Stimulated activated memory B cell treated with anti-CD40 and anti-IgM and Interleukin-4, amounts not matched to agents 10 μg/mL and 1 μg/mL and 100 μg/mL, for 72 hours (primary cell): ENCODE results near the gene ARCN1.
"Not testable (repeated sequence)": the region's sequence is repeated elsewhere in the genome, so short reads cannot be mapped to it uniquely, and the experiment has no call there.

Experiments used
- ATAC-seq: fragments of 150-1000 bp; cut with Tn5 transposase; 2 replicates; pipeline ENCODE4 v1.10.0; 2021
- H3K27ac Mint-ChIP-seq: one replicate; pipeline ENCODE4 v1.8.0; 2022; ENCODE audit warnings: mild to moderate bottlenecking, mixed read lengths
- H3K27me3 Mint-ChIP-seq: one replicate; pipeline ENCODE4 v1.8.0; 2022; ENCODE audit warnings: mixed read lengths
- H3K36me3 Mint-ChIP-seq: one replicate; pipeline ENCODE4 v1.8.0; 2022; ENCODE audit warnings: mixed read lengths
- H3K4me1 Mint-ChIP-seq: one replicate; pipeline ENCODE4 v1.8.0; 2022; ENCODE audit warnings: mixed read lengths
- H3K4me3 Mint-ChIP-seq: one replicate; pipeline ENCODE4 v1.8.0; 2022; ENCODE audit warnings: mild to moderate bottlenecking, moderate library complexity, mixed read lengths
- H3K9me3 Mint-ChIP-seq: one replicate; pipeline ENCODE4 v1.8.0; 2022; ENCODE audit warnings: mixed read lengths

The ARCN1 gene

DNA sequence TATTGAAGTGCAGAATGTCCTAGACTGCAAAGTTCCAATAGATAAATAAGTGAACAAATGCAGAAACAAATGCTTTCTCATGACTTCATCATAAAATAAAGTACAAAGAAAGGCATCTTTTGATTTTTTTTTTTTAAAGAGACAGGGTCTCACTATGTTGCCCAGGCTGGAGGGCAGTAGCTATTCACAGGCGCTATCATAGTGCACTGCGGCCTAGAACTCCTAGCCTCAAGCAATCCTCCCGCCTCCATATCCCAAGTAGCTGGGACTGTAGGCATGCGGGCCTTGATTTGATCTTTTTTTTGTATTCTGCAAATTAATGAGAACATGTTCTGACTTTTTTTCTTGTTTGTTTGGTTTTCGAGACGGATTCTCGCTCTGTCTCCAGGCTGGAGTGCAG, 2.4 kb downstream of the ARCN1 start:
- Mint-ChIP-seq H3K27ac (no peak overlapping the region), H3K27me3 (no peaks in the 10 kb centered on the region), H3K4me1 (peaks cover 56% of the 10 kb centered on the region), H3K9me3 (no peaks in the 10 kb centered on the region), H3K4me3 (peak overlapping the region; percentile 41), H3K36me3 (peaks cover 15% of the 10 kb centered on the region)
- ATAC-seq: no peak

DNA sequence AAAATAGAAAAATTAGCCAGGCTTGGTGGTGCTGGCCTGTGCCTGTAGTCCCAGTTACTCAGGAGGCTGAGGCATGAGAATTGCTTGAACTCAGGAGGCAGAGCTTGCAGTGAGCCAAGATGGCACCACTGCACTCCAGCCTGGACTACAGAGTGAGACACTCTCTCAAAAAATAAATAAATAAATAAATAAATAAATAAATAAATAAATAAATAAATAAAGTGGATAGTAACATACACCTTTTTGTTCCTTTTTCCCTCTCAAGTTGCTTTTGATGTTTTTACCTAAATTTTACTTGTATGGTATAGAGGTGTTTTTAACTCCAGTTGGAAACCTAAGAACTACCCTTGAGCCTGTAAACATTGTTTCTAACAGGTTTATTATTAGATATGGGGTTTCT, 5.8 kb downstream of the ARCN1 start:
- H3K4me3 Mint-ChIP-seq, ATAC-seq, H3K27me3 Mint-ChIP-seq, H3K9me3 Mint-ChIP-seq, H3K27ac Mint-ChIP-seq: not testable (repeated sequence)
- Mint-ChIP-seq H3K4me1 (peaks cover 47% of the 10 kb centered on the region), H3K36me3 (peaks cover 16% of the 10 kb centered on the region)

DNA sequence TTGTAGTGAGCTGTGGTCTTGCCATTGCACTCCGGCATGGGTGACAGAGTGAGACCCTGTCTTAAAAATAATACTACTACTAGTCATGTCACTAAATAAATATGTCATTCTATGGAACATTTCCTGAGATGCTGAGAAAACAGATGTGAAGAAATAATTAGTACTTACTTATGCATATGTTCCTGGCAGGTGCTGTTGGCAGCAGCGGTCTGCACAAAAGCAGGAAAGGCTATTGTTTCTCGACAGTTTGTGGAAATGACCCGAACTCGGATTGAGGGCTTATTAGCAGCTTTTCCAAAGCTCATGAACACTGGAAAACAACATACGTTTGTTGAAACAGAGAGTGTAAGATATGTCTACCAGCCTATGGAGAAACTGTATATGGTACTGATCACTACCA, 8.8 kb downstream of the ARCN1 start:
- H3K27ac Mint-ChIP-seq: no peak overlapping the region
- ATAC-seq: no peak
- H3K27me3 Mint-ChIP-seq: no peaks in the 10 kb centered on the region
- H3K4me1 Mint-ChIP-seq: peaks cover 21% of the 10 kb centered on the region
- H3K4me3 Mint-ChIP-seq: no peak overlapping the region
- peaks cover 34% of the 10 kb centered on the region for H3K36me3 Mint-ChIP-seq
- no peaks in the 10 kb centered on the region for H3K9me3 Mint-ChIP-seq

DNA sequence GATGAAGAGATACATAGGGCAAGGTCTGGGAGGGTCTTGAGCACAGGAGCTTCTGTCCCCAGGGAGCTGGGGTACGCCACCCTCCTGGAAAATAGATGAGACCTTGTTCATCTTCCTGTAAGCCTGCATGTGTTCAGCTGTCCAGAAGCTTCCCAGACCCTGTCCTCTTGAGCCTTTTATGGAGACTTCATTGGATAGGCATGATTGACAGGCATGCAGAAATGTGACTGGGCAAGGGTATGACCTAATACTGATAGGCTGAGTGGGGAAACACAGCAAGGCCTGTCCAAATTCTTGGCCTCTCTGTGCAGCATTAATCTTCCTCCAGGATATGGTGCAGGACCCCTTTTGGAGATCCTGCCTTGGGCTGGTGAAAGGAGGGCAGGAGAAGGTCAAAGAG, 15.7 kb downstream of the ARCN1 start:
- Mint-ChIP-seq H3K9me3 (no peaks in the 10 kb centered on the region), H3K4me1 (no peaks in the 10 kb centered on the region), H3K27me3 (no peaks in the 10 kb centered on the region), H3K27ac (no peak overlapping the region), H3K36me3 (peaks cover 51% of the 10 kb centered on the region), H3K4me3 (no peak overlapping the region)
- ATAC-seq: no peak

DNA sequence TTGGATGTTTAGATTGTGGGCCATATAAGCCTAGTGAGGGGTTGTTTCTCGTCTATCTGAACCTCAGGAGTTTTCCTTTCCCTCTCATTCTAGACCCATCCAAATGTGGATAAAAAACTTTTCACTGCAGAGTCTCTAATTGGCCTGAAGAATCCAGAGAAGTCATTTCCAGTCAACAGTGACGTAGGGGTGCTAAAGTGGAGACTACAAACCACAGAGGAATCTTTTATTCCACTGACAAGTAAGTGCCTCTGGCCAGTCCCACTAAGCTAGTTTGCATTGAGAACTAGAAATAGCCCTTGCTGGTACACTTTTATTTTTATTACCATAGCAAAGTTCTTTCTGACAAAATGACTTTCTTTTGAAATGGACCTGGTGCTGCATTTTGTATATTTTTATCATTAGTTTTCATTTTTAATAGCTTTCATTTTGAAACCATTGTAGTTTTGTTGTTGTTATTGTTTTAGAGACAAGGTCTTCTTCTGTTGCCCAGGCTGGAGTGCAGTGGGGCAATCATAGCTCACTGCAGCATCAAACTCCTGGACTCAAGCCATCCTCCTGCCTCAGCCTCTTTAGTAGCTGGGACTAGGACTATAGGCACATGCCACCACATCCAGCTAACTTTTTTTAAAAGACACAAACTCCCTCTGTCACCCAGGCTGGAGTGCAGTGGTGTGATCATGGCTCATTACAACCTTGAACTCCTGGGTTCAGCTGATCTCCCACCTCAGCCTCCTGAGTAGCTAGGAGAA, 20.6 kb downstream of the ARCN1 start:
- Mint-ChIP-seq H3K27ac (no peak overlapping the region), H3K4me1 (no peaks in the 10 kb centered on the region), H3K36me3 (peaks cover 34% of the 10 kb centered on the region), H3K9me3 (no peaks in the 10 kb centered on the region), H3K27me3 (no peaks in the 10 kb centered on the region), H3K4me3 (no peak overlapping the region)
- no peak for ATAC-seq

DNA sequence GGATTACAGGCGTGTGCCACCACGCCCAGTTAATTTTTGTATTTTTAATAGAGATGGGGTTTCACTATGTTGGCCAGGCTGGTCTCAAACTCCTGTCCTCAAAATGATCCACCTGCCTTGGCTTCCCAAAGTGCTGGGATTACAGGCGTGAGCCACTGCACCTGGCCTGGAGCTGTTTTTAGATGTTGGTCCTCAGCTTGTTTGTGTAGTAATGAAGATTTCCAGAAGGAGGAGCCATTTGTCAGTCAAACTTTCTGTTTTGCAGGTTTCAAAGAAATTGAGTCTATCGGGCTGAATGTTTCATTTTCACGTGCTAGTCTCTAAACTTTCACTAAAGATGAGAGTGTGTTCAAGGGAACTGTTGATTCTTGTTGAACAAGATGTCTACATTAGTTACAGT, 22.8 kb downstream of the ARCN1 start:
- H3K27ac Mint-ChIP-seq, H3K4me3 Mint-ChIP-seq, H3K4me1 Mint-ChIP-seq, ATAC-seq, H3K27me3 Mint-ChIP-seq, H3K9me3 Mint-ChIP-seq: not testable (repeated sequence)
- H3K36me3 Mint-ChIP-seq: peaks cover 42% of the 10 kb centered on the region

DNA sequence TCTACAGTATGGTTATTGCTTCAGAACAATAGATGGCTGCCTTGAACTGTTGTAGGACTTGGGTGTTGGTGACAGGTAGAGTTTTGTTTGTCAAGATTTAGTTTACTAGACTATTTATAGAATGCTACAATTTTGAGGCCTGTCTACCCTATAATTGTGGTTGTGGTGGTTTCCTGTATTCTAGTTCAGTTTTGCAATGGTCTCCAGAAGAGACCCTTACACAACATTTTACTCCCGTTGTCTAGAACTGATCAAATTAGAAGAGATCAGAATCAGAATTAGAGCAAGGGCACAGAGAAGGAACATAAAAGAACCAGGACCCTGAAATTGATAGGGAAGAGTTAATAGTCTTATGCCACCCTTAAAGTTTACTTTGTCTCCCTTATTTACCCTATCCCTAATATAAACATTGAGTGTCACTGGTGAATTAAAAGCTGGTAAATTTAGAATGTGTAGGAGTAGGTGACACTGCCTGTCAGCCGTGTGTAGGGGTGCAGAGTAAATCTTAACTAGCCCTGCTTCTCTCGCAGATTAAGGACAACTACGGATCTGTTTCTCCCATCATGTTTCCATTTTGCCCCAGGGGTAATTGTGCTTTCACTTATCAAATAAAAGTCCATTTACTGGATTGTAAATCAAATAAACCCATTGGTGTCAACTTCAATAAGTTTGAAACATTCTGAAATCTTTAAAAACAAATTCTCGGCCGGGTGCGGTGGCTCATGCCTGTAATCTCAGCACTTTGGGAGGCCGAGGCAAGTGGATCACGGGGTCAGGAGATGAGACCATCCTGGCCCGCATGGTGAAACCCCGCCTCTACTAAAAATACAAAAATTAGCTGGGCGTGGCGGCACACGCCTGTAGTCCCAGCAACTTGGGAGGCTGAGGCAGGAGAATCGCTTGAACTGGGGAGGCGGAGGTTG, 24.3 kb downstream of the ARCN1 start:
- H3K4me3 Mint-ChIP-seq: no peak overlapping the region
- H3K36me3 Mint-ChIP-seq: peaks cover 41% of the 10 kb centered on the region
- no peaks in the 10 kb centered on the region for H3K9me3 Mint-ChIP-seq
- H3K27ac Mint-ChIP-seq: no peak overlapping the region
- H3K27me3 Mint-ChIP-seq: no peaks in the 10 kb centered on the region
- ATAC-seq: no peak
- H3K4me1 Mint-ChIP-seq: no peaks in the 10 kb centered on the region

DNA sequence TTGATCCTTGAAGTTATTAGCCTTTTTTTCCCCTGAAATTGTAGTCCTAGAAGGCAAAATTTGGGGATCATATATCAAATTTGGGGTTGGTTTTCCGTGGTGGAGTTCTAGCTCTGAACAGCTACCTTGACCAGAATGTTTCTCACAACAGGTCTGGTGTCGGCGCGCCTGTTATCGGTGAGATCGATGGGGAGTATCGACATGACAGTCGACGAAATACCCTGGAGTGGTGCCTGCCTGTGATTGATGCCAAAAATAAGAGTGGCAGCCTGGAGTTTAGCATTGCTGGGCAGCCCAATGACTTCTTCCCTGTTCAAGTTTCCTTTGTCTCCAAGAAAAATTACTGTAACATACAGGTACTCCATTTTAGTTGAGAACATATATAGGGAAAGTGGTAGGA, 25.3 kb downstream of the ARCN1 start:
- Mint-ChIP-seq H3K36me3 (peaks cover 50% of the 10 kb centered on the region), H3K4me3 (no peak overlapping the region), H3K9me3 (no peaks in the 10 kb centered on the region), H3K4me1 (no peaks in the 10 kb centered on the region), H3K27me3 (no peaks in the 10 kb centered on the region), H3K27ac (no peak overlapping the region)
- no peak for ATAC-seq

DNA sequence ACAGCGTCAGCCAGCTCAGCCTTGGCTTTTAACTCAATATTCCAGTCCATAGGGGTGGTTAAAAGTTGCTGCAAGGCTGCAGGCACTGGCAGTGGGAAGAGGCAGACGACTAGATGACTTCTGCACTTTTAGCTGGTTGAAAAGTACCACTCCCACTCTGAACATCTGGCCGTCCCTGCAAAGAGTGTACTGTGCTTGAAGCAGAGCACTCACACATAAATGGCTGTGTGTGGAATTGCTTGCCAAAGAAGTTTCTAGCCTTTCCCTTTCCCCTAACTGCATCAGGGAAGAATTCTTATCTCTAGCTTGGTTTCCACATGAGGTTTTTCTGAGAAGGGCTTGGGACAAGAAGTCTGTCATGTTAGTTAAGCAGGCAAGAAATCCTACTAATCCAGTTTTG, 30.1 kb downstream of the ARCN1 start:
- H3K4me1 Mint-ChIP-seq: peaks cover 6% of the 10 kb centered on the region
- H3K9me3 Mint-ChIP-seq: no peaks in the 10 kb centered on the region
- no peak overlapping the region for H3K4me3 Mint-ChIP-seq
- no peak overlapping the region for H3K27ac Mint-ChIP-seq
- H3K27me3 Mint-ChIP-seq: no peaks in the 10 kb centered on the region
- peaks cover 40% of the 10 kb centered on the region for H3K36me3 Mint-ChIP-seq
- no peak for ATAC-seq

DNA sequence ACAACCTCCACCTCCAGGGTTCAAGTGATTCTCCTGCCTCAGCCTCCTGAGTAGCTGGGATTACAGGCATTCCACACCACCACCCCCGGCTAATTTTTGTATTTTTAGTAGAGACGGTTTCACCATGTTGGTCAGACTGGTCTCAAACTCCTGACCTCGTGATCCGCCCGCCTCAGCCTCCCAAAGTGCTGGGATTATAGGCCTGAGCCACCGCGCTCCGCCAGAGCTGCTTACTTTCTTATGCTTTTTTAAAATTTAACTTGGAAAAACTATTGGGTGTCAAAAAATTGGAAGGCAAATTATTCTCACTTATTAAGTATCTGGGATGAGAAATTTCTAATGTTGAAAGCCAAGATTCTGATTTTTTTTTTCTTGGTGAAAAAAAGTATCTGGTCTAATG, 31.5 kb downstream of the ARCN1 start:
- H3K36me3 Mint-ChIP-seq: peaks cover 35% of the 10 kb centered on the region
- ATAC-seq, H3K27ac Mint-ChIP-seq, H3K9me3 Mint-ChIP-seq, H3K4me3 Mint-ChIP-seq, H3K27me3 Mint-ChIP-seq, H3K4me1 Mint-ChIP-seq: not testable (repeated sequence)

DNA sequence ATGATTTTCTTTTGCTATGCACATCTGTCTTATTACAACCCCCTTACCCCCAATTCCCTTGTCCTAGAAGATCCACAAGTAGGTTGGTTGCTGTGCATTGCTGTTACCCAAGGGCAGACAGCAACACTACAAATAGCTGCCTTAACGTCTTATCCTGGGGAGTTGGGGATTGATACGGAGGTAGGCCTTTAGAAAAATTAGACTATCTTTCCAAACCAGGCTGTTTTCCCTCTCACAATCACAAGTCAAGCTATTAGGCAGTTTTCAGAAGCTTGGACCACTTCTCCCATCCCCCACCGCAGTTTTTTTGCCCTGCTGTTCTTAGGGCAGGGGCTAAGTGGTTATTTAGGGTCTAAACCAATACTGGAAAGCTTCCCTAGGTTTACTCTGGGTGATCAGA, 32.4 kb downstream of the ARCN1 start:
- Mint-ChIP-seq H3K36me3 (peaks cover 28% of the 10 kb centered on the region), H3K4me3 (no peak overlapping the region), H3K4me1 (peaks cover 18% of the 10 kb centered on the region), H3K27me3 (peaks cover 7% of the 10 kb centered on the region), H3K27ac (no peak overlapping the region), H3K9me3 (no peaks in the 10 kb centered on the region)
- ATAC-seq: no peak

DNA sequence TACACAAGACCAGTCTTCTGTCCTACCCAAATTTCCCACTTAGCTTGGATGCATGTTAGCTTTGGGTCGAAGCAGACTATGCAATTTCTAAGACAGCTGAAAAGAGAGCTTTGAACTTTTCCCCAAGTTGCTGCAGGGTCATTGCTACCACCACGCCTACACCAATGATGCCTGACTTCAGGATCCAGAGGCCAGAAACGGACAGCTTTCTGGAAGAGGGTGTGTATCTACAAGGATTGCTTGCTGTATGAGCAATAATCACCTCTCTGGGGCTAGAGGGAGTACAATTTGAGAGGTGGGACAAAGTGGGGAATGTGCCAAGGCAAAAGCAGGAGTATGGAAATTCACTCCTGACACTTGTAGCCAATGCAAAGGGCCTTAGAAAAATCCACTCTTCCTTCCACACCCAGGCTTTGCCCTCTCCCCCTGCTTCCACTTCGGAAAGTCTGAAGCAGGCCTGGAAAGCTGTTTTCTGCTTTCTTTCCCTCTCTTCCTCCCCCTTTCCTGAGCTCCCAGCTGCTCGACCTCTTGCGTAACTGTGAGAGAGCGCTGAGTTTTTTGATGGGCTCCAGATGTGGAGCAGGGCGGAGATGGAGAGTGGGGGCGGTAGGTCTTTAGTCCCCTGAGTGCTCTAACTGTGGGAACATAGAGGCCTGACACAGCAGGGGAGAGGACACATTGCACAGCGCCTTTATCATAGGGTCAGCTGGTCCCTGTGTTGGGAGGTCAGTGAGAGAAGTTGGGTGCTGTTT, 33.1 kb downstream of the ARCN1 start:
- Mint-ChIP-seq H3K27ac (no peak overlapping the region), H3K36me3 (peaks cover 21% of the 10 kb centered on the region), H3K9me3 (no peaks in the 10 kb centered on the region), H3K27me3 (peaks cover 14% of the 10 kb centered on the region), H3K4me1 (peaks cover 26% of the 10 kb centered on the region), H3K4me3 (no peak overlapping the region)
- no peak for ATAC-seq

DNA sequence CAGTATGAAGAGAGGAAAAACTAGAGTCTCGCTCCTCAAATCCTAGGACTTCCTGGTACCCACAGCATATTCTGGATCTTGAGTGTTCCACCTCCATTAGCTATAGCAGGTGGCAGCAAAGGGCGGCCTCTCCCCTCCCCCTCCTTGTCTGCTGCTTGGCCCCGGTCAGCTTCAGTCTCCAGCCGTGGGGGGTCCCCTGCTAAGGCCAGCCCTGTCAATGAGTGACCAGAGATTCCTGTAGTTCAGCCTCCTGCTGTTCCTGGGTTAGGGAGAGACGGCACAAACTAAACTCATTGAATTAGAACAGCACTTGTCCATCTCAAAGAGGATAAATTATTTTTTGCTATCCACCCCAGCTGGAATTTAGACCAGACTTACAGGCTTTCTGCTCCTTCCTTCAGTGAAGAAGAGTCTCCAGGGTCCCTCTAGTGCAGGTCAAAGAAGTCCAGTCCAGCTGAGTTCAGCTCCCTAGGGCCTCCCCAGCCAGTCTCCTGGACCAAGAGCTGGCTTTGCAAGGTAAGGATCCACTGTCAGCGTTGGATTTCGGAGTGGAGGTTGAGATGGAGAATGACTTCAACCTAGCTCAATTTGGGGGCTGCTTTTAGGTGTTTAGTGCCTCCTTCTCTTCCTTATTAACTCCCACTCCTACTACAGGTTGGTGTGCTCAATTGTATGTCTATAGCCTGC, 34.1 kb downstream of the ARCN1 start:
- Mint-ChIP-seq H3K36me3 (peaks cover 17% of the 10 kb centered on the region), H3K4me3 (peak overlapping the region; percentile 77), H3K4me1 (peaks cover 33% of the 10 kb centered on the region), H3K27ac (peak overlapping the region; percentile 48), H3K9me3 (no peaks in the 10 kb centered on the region), H3K27me3 (peaks cover 14% of the 10 kb centered on the region)
- no peak for ATAC-seq

DNA sequence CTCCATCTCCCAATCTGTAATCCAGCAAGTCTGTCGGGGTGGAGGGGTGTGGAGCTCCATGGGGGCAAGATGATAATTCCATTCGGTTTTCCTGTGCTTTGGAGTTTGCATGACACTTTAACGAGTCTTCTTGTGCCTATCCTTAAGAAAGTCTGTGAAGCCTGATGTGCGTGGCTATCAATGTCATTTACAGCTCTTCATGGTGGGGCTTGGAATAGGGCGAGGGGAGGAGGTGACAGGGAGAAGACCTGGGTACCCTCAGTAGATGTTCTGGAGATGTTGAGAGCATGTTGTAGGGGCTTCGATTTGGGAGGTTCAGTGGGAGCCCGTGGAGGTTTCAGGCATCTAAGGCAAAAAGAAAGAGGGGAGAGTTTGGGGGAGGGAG, 34.6 kb downstream of the ARCN1 start:
- H3K36me3 Mint-ChIP-seq: peaks cover 11% of the 10 kb centered on the region
- ATAC-seq: no peak
- H3K9me3 Mint-ChIP-seq: no peaks in the 10 kb centered on the region
- peak overlapping the region; percentile 48 for H3K27ac Mint-ChIP-seq
- peak overlapping the region; percentile 77 for H3K4me3 Mint-ChIP-seq
- H3K4me1 Mint-ChIP-seq: peaks cover 35% of the 10 kb centered on the region
- H3K27me3 Mint-ChIP-seq: peaks cover 14% of the 10 kb centered on the region
